ENCODE measurements around the gene ATP13A3. TPM values are rescaled to one million over a fixed set of nuclear protein-coding genes. Genes with fewer than 3 reads are reported as not detected.

ATP13A3 gene
- total and polyA plus RNA-seq, 2 experiments from 2014 or later = 20.0 to 202 TPM

- ATAC-seq = no peak
- H3K27ac ChIP-seq (ENCODE audit: low read depth) = no peak overlapping the region
Observed at GRCh38 chr3:194508491-194509453, 22.0 kb upstream of the ATP13A3 start.

More at GRCh38 chr3:194508491-194509453, 22.0 kb upstream of the ATP13A3 start:
- no peaks in the 10 kb centered on the region for H3F3A ChIP-seq (replicated peaks; ENCODE audit: low read depth)
- DNase-seq (ENCODE audit: low spot score) = no peak
- TF ChIP-seq, protein P1, sequence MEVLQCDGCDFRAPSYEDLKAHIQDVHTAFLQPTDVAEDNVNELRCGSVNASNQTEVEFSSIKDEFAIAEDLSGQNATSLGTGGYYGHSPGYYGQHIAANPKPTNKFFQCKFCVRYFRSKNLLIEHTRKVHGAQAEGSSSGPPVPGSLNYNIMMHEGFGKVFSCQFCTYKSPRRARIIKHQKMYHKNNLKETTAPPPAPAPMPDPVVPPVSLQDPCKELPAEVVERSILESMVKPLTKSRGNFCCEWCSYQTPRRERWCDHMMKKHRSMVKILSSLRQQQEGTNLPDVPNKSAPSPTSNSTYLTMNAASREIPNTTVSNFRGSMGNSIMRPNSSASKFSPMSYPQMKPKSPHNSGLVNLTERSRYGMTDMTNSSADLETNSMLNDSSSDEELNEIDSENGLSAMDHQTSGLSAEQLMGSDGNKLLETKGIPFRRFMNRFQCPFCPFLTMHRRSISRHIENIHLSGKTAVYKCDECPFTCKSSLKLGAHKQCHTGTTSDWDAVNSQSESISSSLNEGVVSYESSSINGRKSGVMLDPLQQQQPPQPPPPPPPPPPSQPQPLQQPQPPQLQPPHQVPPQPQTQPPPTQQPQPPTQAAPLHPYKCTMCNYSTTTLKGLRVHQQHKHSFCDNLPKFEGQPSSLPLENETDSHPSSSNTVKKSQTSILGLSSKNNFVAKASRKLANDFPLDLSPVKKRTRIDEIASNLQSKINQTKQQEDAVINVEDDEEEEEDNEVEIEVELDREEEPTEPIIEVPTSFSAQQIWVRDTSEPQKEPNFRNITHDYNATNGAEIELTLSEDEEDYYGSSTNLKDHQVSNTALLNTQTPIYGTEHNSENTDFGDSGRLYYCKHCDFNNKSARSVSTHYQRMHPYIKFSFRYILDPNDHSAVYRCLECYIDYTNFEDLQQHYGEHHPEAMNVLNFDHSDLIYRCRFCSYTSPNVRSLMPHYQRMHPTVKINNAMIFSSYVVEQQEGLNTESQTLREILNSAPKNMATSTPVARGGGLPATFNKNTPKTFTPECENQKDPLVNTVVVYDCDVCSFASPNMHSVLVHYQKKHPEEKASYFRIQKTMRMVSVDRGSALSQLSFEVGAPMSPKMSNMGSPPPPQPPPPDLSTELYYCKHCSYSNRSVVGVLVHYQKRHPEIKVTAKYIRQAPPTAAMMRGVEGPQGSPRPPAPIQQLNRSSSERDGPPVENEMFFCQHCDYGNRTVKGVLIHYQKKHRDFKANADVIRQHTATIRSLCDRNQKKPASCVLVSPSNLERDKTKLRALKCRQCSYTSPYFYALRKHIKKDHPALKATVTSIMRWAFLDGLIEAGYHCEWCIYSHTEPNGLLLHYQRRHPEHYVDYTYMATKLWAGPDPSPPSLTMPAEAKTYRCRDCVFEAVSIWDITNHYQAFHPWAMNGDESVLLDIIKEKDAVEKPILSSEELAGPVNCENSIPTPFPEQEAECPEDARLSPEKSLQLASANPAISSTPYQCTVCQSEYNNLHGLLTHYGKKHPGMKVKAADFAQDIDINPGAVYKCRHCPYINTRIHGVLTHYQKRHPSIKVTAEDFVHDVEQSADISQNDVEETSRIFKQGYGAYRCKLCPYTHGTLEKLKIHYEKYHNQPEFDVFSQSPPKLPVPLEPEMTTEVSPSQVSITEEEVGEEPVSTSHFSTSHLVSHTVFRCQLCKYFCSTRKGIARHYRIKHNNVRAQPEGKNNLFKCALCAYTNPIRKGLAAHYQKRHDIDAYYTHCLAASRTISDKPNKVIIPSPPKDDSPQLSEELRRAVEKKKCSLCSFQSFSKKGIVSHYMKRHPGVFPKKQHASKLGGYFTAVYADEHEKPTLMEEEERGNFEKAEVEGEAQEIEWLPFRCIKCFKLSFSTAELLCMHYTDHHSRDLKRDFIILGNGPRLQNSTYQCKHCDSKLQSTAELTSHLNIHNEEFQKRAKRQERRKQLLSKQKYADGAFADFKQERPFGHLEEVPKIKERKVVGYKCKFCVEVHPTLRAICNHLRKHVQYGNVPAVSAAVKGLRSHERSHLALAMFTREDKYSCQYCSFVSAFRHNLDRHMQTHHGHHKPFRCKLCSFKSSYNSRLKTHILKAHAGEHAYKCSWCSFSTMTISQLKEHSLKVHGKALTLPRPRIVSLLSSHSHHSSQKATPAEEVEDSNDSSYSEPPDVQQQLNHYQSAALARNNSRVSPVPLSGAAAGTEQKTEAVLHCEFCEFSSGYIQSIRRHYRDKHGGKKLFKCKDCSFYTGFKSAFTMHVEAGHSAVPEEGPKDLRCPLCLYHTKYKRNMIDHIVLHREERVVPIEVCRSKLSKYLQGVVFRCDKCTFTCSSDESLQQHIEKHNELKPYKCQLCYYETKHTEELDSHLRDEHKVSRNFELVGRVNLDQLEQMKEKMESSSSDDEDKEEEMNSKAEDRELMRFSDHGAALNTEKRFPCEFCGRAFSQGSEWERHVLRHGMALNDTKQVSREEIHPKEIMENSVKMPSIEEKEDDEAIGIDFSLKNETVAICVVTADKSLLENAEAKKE (CRISPR knock-in tag; IDR thresholded peaks at IDR 0.05) = no peak
- TF ChIP-seq JUNB (IDR thresholded peaks at IDR 0.05; ENCODE audit: unreplicated experiment) (no peak), ZNF331 (CRISPR knock-in tag; IDR thresholded peaks at IDR 0.05; ENCODE audit: low read depth) (no peak), EZH2 (IDR thresholded peaks at IDR 0.05; ENCODE audit: low read depth, unreplicated experiment) (no peak)
- TF ChIP-seq, protein P2, sequence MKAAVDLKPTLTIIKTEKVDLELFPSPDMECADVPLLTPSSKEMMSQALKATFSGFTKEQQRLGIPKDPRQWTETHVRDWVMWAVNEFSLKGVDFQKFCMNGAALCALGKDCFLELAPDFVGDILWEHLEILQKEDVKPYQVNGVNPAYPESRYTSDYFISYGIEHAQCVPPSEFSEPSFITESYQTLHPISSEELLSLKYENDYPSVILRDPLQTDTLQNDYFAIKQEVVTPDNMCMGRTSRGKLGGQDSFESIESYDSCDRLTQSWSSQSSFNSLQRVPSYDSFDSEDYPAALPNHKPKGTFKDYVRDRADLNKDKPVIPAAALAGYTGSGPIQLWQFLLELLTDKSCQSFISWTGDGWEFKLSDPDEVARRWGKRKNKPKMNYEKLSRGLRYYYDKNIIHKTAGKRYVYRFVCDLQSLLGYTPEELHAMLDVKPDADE (IDR thresholded peaks at IDR 0.05) = no peak
- Mint-ChIP-seq H3K4me3 (no peak overlapping the region), H3K36me3 (ENCODE audit: low read depth) (no peaks in the 10 kb centered on the region; the same call in 2 of the 3 replicates), H3K9me3 (no peaks in the 10 kb centered on the region; the same call in 2 of the 3 replicates), H3K4me1 (peaks cover 2% of the 10 kb centered on the region; the same call in 1 of the 3 replicates), H3K27ac (no peak overlapping the region), H3K27me3 (ENCODE audit: insufficient read depth, low read depth, poor library complexity) (no peaks in the 10 kb centered on the region)
- no peaks in the 10 kb centered on the region for H3K9me2 ChIP-seq (ENCODE audit: insufficient read depth)
- H3K27me3 ChIP-seq (ENCODE audit: insufficient read depth) = no peaks in the 10 kb centered on the region
- no peaks in the 10 kb centered on the region for H3K36me3 ChIP-seq (ENCODE audit: insufficient read depth)
- no peaks in the 10 kb centered on the region for H4K20me1 ChIP-seq (replicated peaks; ENCODE audit: insufficient read depth)
- no peak overlapping the region for H3K4me3 ChIP-seq
- no peaks in the 10 kb centered on the region for H3K4me1 ChIP-seq (ENCODE audit: insufficient read depth)
- no peak overlapping the region for H2AFZ ChIP-seq
- no peaks in the 10 kb centered on the region for H3K79me2 ChIP-seq (replicated peaks; ENCODE audit: insufficient read depth)
- no peak overlapping the region for H3K4me2 ChIP-seq
